Naive thymus-derived CD4-positive, alpha-beta T cell (primary cell): ENCODE measurements around the gene ST3GAL5. TPM values are rescaled to one million over a fixed set of nuclear protein-coding genes. Genes with fewer than 3 reads are reported as not detected.

Experiments
- ATAC-seq: fragments of 150-1000 bp; cut with Tn5 transposase; 2 replicates; pipeline ENCODE4 v1.10.0; 2021; ENCODE audit warnings: mild to moderate bottlenecking, moderate library complexity
- CTCF ChIA-PET: fragments of 350-600 bp; sonication (Branson Sonifier 250); formaldehyde crosslinking; loops from one replicate; lab custom pipeline; 2021; ENCODE audit warnings: antibody characterized with exemption; lab: Charles Lee
- POLR2A ChIA-PET: fragments of 350-600 bp; sonication (Branson Sonifier 250); formaldehyde crosslinking; loops from one replicate; lab custom pipeline; 2021; ENCODE audit warnings: antibody characterized with exemption, inconsistent platforms; lab: Charles Lee
- DNase-seq, 9 donors: peaks; one replicate each; pipeline versions ENCODE4 v3.0.0 to v3.0.0-alpha.2; 2020 to 2022; ENCODE audit warnings: mixed read lengths in 1 of 9
- H3K27ac ChIP-seq: one replicate; pipeline ENCODE4 v1.7.0; 2013; ENCODE audit warnings: mild to moderate bottlenecking, low read depth, low read length, moderate library complexity
- H3K27me3 ChIP-seq, 2 donors: one replicate each; pipeline ENCODE4 v1.7.0; 2013; ENCODE audit warnings: low read length in 2 of 2, mild to moderate bottlenecking in 2 of 2, moderate library complexity in 2 of 2; ENCODE audit not compliant: control insufficient read depth in 2 of 2, insufficient read depth in 2 of 2
- H3K36me3 ChIP-seq, 3 experiments: 1 replicate in 2 of 3; 2 replicates in 1 of 3; pipeline ENCODE4 v1.7.0; 2013; ENCODE audit warnings: low read length in 3 of 3, mild to moderate bottlenecking in 3 of 3, moderate library complexity in 1 of 3; ENCODE audit not compliant: insufficient read depth in 3 of 3, control insufficient read depth in 2 of 3
- H3K4me1 ChIP-seq, 2 donors: one replicate each; pipeline ENCODE4 v1.7.0; 2013; ENCODE audit warnings: low read length in 2 of 2, mild to moderate bottlenecking in 2 of 2, moderate library complexity in 1 of 2; ENCODE audit not compliant: control insufficient read depth in 2 of 2, insufficient read depth in 2 of 2
- H3K4me3 ChIP-seq: 2 replicates; pipeline ENCODE4 v1.7.0; 2013; ENCODE audit warnings: mild to moderate bottlenecking, low read length
- H3K9me3 ChIP-seq, 3 experiments: 1 replicate in 2 of 3; 2 replicates in 1 of 3; pipeline ENCODE4 v1.7.0; 2013; ENCODE audit warnings: low read length in 3 of 3; ENCODE audit not compliant: control insufficient read depth in 2 of 3
- H3K27ac Mint-ChIP-seq, 9 donors: one replicate each; pipeline ENCODE4 v1.8.0; 2020 to 2022; ENCODE audit warnings: mixed read lengths in 9 of 9, mild to moderate bottlenecking in 8 of 9, moderate library complexity in 5 of 9, inconsistent platforms in 2 of 9
- H3K27me3 Mint-ChIP-seq, 5 donors: one replicate each; pipeline ENCODE4 v1.8.0; 2021 to 2022; ENCODE audit warnings: mixed read lengths in 5 of 5, mild to moderate bottlenecking in 1 of 5
- H3K36me3 Mint-ChIP-seq, 5 donors: one replicate each; pipeline ENCODE4 v1.8.0; 2020 to 2022; ENCODE audit warnings: mixed read lengths in 5 of 5, mild to moderate bottlenecking in 3 of 5, inconsistent platforms in 1 of 5
- H3K4me1 Mint-ChIP-seq, 7 donors: one replicate each; pipeline ENCODE4 v1.8.0; 2020 to 2022; ENCODE audit warnings: mixed read lengths in 7 of 7, mild to moderate bottlenecking in 3 of 7, inconsistent platforms in 1 of 7
- H3K4me3 Mint-ChIP-seq, 10 donors: one replicate each; pipeline ENCODE4 v1.8.0; 2020 to 2022; ENCODE audit warnings: mild to moderate bottlenecking in 10 of 10, mixed read lengths in 10 of 10, moderate library complexity in 6 of 10, inconsistent platforms in 2 of 10
- H3K9me3 Mint-ChIP-seq, 11 donors: one replicate each; pipeline ENCODE4 v1.8.0; 2020 to 2022; ENCODE audit warnings: mixed read lengths in 11 of 11, mild to moderate bottlenecking in 4 of 11, inconsistent platforms in 1 of 11, moderate library complexity in 1 of 11
- intact Hi-C, 2 donors: fragments of 100-400 bp; cut with micrococcal nuclease; formaldehyde crosslinking; loops; one replicate each; pipeline ENCODE4 v1.15.1; 2023
- polyA plus RNA-seq, 2 donors: library from polyadenylated mRNA; unstranded; fragments of 300-500 nt; fragmentation: Illumina TruSeq; gene quantifications; one replicate each; pipeline ENCODE4 v1.2.3, GENCODE V29; 2021
- total RNA-seq, 6 experiments: library from RNA in 5 of 6; stranded (reverse) in 5 of 6; gene quantifications; 1 replicate in 5 of 6; 2 replicates in 1 of 6; pipeline ENCODE4 v1.2.3 and lab custom pipeline; 2021 to 2026

ST3GAL5 gene
- total and polyA plus RNA-seq, 7 experiments from 2014 or later = 15.0 to 53.6 (median 39.3) TPM

- H3K36me3 ChIP-seq = no peaks in the 10 kb centered on the region
- no peaks in the 10 kb centered on the region for H3K4me1 ChIP-seq
- no peaks in the 10 kb centered on the region for H3K9me3 Mint-ChIP-seq
- H3K27me3 Mint-ChIP-seq = peaks cover 10 to 22% (median 15%) of the 10 kb centered on the region in 5 donors
- H3K4me1 Mint-ChIP-seq = no peaks in the 10 kb centered on the region
- H3K27ac Mint-ChIP-seq = no peak overlapping the region
- intact Hi-C loops = no loop called here
- no peak overlapping the region for H3K4me3 ChIP-seq
- no peak overlapping the region for H3K4me3 Mint-ChIP-seq
- DNase-seq (no peak), ATAC-seq (no peak)
- no peaks in the 10 kb centered on the region for H3K9me3 ChIP-seq
- H3K27ac ChIP-seq = no peak overlapping the region
- H3K36me3 Mint-ChIP-seq = no peaks in the 10 kb centered on the region
- ChIA-PET CTCF (interaction anchor here (1.0 kb wide), 1 partner anchor 286 kb away, joined by 4 read pairs; no protein-coding TSS in a partner anchor), POLR2A (no interaction called here)
- no peaks in the 10 kb centered on the region for H3K27me3 ChIP-seq
Observed at GRCh38 chr2:85793584-85793983, 95.2 kb downstream of the ST3GAL5 start.

- H3K27me3 Mint-ChIP-seq = peaks cover 6 to 17% (median 12%) of the 10 kb centered on the region in 5 donors
Observed at GRCh38 chr2:85792783-85793441, 95.9 kb downstream of the ST3GAL5 start.

DNA sequence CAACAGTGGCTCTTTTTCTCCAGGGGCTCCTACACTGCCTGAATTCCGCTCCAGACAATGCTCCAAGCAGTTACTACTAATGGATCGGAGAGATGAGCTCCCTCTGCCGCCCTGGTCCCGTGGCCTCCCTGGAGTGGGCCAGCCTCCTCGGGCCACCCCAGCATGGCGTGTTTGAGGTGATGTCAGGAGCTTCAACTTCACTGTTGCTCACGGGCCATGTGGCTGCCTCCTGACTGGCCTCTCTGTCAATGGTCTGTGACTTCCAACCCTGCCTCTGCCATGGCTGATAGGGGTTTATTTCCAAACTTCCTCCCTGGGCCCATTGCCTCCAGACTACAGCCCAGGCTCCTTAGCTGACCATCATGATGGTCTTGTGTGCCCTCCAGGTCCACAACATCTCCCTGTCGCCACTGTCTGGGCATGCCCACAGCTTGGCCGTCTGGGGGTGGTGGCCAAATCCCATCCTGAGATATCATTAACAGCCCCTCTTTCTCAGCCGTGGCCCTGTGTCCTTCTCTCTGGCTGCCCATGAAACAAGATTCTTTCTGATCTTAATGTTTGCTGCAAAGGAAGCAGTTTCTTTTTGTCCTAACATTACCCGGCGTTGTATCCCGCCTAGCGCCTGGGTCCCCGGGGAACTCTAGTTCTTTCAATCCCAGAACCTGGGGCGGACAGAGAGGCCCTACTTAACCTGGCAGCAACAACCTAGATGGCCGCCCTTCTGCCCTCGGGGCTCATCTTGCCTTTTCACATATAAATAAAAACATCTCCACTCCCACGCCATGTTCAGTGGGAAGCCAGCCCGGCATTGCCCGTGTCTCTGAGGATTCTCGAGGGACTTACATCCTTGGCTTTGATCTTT lies 96.9 kb downstream of the ST3GAL5 start:
- Histone ChIP-seq H3K27ac (no peak overlapping the region), H3K9me3 (no peaks in the 10 kb centered on the region), H3K27me3 (no peaks in the 10 kb centered on the region), H3K4me3 (no peak overlapping the region), H3K4me1 (no peaks in the 10 kb centered on the region), H3K36me3 (no peaks in the 10 kb centered on the region)
- CTCF ChIA-PET = no interaction called here
- H3K4me1 Mint-ChIP-seq = no peaks in the 10 kb centered on the region
- POLR2A ChIA-PET = no interaction called here
- no peak overlapping the region for H3K4me3 Mint-ChIP-seq
- DNase-seq (peak in 1 of 9 donors; percentile 3), ATAC-seq (no peak)
- no peaks in the 10 kb centered on the region for H3K9me3 Mint-ChIP-seq
- no peaks in the 10 kb centered on the region for H3K36me3 Mint-ChIP-seq
- H3K27ac Mint-ChIP-seq = peak overlapping the region in 1 of 9 donors; percentile 17
- peaks cover 0 to 16% (median 4%) of the 10 kb centered on the region in 5 donors for H3K27me3 Mint-ChIP-seq
- intact Hi-C loops = no loop called here

More at GRCh38 chr2:85792783-85793441, 95.9 kb downstream of the ST3GAL5 start:
- ATAC-seq (no peak), DNase-seq (peak in 1 of 9 donors; percentile 1)
- intact Hi-C loops = no loop called here
- Mint-ChIP-seq H3K4me1 (no peaks in the 10 kb centered on the region), H3K27ac (peak overlapping the region in 1 of 9 donors; percentile 18), H3K4me3 (no peak overlapping the region), H3K9me3 (no peaks in the 10 kb centered on the region), H3K36me3 (no peaks in the 10 kb centered on the region)
- POLR2A ChIA-PET = no interaction called here
- CTCF ChIA-PET = interaction anchor here (1.0 kb wide), 1 partner anchor 287 kb away, joined by 4 read pairs; no protein-coding TSS in a partner anchor
- no peaks in the 10 kb centered on the region for H3K27me3 ChIP-seq
- no peak overlapping the region for H3K4me3 ChIP-seq
- H3K36me3 ChIP-seq = no peaks in the 10 kb centered on the region
- no peaks in the 10 kb centered on the region for H3K4me1 ChIP-seq
- H3K27ac ChIP-seq = no peak overlapping the region
- H3K9me3 ChIP-seq = no peaks in the 10 kb centered on the region

DNA sequence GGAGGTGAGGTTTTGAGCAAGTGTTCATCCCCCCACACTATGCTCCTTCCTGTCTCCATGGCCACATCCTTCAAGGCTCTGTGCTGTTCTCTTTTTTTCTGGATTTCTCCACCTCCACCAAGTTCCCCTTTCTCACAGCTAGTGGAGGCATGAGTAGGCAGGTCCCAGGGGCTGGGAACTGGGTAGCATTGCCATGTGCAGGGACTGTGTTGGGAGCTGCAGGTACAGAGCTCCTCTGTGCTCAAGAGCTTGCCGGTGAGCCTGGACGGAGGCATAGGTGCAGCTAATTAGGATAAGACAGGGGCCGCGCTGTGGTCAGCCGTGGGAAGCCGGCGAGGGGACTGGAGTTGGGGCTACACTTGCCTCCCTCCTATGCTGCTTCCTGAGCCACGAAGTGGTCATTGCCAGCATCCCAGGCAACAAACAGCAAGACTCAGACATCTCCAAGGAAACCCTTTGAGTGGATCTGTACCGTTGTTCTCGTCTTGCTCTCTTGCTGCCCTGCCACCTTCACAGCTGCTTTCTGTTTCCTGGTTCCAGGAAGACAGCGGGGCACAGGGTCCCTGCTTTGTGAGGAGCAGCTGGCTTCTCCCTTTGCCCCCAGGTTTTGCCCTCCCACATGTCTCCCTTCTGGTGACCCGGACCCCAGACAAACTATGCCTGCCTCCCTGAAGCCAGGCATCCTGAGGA lies 98.1 kb downstream of the ST3GAL5 start:
- H3K27ac ChIP-seq = no peak overlapping the region
- ATAC-seq (peak; percentile 60), DNase-seq (no peak)
- no peaks in the 10 kb centered on the region for H3K27me3 ChIP-seq
- Mint-ChIP-seq H3K4me3 (no peak overlapping the region), H3K36me3 (no peaks in the 10 kb centered on the region), H3K27me3 (peaks cover 0 to 16% (median 4%) of the 10 kb centered on the region in 5 donors), H3K9me3 (no peaks in the 10 kb centered on the region), H3K4me1 (peaks cover 0 to 2% (median 0%) of the 10 kb centered on the region in 7 donors), H3K27ac (no peak overlapping the region)
- intact Hi-C loops = no loop called here
- ChIA-PET CTCF (no interaction called here), POLR2A (no interaction called here)
- H3K4me1 ChIP-seq = no peaks in the 10 kb centered on the region
- no peak overlapping the region for H3K4me3 ChIP-seq
- no peaks in the 10 kb centered on the region for H3K36me3 ChIP-seq
- H3K9me3 ChIP-seq = no peaks in the 10 kb centered on the region

DNA sequence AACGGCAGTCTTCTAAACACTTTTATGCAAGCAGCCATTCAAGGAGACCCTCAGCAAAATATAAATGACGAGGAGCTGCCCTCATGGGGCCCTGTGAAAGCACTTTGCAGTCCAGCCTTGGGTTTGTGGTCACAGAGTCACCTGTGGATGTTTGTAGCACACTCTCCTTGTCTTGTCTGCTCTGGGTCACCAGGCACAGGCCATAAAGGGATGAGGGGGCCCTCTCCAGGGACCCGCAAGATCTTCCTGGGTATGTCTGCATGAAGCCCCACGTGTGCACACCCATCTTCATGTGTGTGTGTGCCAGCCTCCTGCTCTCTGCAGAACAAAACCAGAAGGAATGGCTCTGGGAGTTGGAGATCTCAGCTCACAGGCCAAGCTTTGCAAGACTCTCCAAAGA lies 98.8 kb downstream of the ST3GAL5 start:
- no peak overlapping the region for H3K4me3 Mint-ChIP-seq
- Histone ChIP-seq H3K27me3 (no peaks in the 10 kb centered on the region), H3K36me3 (no peaks in the 10 kb centered on the region), H3K9me3 (no peaks in the 10 kb centered on the region), H3K4me1 (no peaks in the 10 kb centered on the region), H3K27ac (no peak overlapping the region), H3K4me3 (no peak overlapping the region)
- ATAC-seq (no peak), DNase-seq (no peak)
- H3K36me3 Mint-ChIP-seq = no peaks in the 10 kb centered on the region
- POLR2A ChIA-PET = no interaction called here
- intact Hi-C loops = no loop called here
- H3K9me3 Mint-ChIP-seq = no peaks in the 10 kb centered on the region
- H3K27ac Mint-ChIP-seq = no peak overlapping the region
- H3K4me1 Mint-ChIP-seq = peaks cover 0 to 8% (median 2%) of the 10 kb centered on the region in 7 donors
- peaks cover 0 to 22% (median 9%) of the 10 kb centered on the region in 5 donors for H3K27me3 Mint-ChIP-seq
- CTCF ChIA-PET = no interaction called here

- H3K36me3 Mint-ChIP-seq = no peaks in the 10 kb centered on the region
- peaks cover 0 to 26% (median 9%) of the 10 kb centered on the region in 5 donors for H3K27me3 Mint-ChIP-seq
- POLR2A ChIA-PET = no interaction called here
- H3K4me3 Mint-ChIP-seq = no peak overlapping the region
- DNase-seq (no peak), ATAC-seq (no peak)
- intact Hi-C loops = no loop called here
- no peaks in the 10 kb centered on the region for H3K9me3 Mint-ChIP-seq
- no peak overlapping the region for H3K27ac Mint-ChIP-seq
- peaks cover 0 to 8% (median 2%) of the 10 kb centered on the region in 7 donors for H3K4me1 Mint-ChIP-seq
- no peak overlapping the region for H3K4me3 ChIP-seq
- no peak overlapping the region for H3K27ac ChIP-seq
- CTCF ChIA-PET = interaction anchor here (1.2 kb wide), 1 partner anchor 38 kb away, joined by 3 read pairs; no protein-coding TSS in a partner anchor
- no peaks in the 10 kb centered on the region for H3K9me3 ChIP-seq
- H3K27me3 ChIP-seq = no peaks in the 10 kb centered on the region
- no peaks in the 10 kb centered on the region for H3K4me1 ChIP-seq
- no peaks in the 10 kb centered on the region for H3K36me3 ChIP-seq
Observed at GRCh38 chr2:85789271-85789670, 99.5 kb downstream of the ST3GAL5 start.
